ENCODE data around the gene STYK1.

- peak in 1 of 6 experiments; percentile 14 for TF ChIP-seq CTCF (IDR thresholded peaks at IDR 0.05)
- TF ChIP-seq POLR2A (IDR thresholded peaks at IDR 0.05), result no peak
Observed at GRCh38 chr12:10607885-10608458, 65.9 kb downstream of the STYK1 start.
